Measurements from ENCODE around the gene HOXA11. TPM values are rescaled to one million over a fixed set of nuclear protein-coding genes. Genes with fewer than 3 reads are reported as not detected.
A peak's percentile ranks its signal among the peaks of the same experiment; 100 is the strongest.

HOXA11 gene

GRCh38 chr7:27133409-27134231 lies 51.4 kb downstream of the HOXA11 start:
- H3K4me3 ChIP-seq (ENCODE audit: low read length), result no peak overlapping the region
- no peaks in the 10 kb centered on the region for H3K27me3 ChIP-seq (ENCODE audit: control insufficient read depth, insufficient read depth, low read length)
- H3K4me2 ChIP-seq (ENCODE audit: low read length), result peak overlapping the region; percentile 63
- H3K9ac ChIP-seq (ENCODE audit: low read depth, low read length), result peak overlapping the region; percentile 28
- no peaks in the 10 kb centered on the region for H3K9me3 ChIP-seq (replicated peaks; ENCODE audit: low read length)
- H3K4me1 ChIP-seq (ENCODE audit: control insufficient read depth, insufficient read depth, low read length), result peaks cover 55% of the 10 kb centered on the region
- peaks cover 6% of the 10 kb centered on the region for H3K36me3 ChIP-seq (ENCODE audit: insufficient read depth, low read length)

DNA sequence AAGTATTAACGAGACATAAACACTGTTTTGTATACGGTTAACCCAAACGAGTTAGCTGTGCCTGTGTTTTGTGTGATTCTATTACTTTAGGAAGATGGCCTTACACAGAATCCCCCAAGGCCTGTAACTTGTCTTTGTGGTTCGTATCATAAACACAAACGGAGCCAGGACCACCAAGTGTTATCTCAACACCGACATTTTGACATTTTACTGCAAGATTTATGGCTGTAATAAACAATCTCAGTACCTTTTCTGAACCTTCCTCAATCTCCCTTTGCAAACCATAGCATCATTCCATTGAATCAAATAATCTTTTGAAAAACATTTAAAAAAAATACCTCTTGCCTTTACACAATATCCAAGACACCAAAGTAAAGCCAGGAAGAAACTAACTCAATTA lies 52.1 kb downstream of the HOXA11 start:
- no peak overlapping the region for H3K4me2 ChIP-seq (ENCODE audit: low read length)
- no peaks in the 10 kb centered on the region for H3K9me3 ChIP-seq (replicated peaks; ENCODE audit: low read length)
- no peak overlapping the region for H3K9ac ChIP-seq (ENCODE audit: low read depth, low read length)
- H3K36me3 ChIP-seq (ENCODE audit: insufficient read depth, low read length), result peaks cover 6% of the 10 kb centered on the region
- H3K27me3 ChIP-seq (ENCODE audit: control insufficient read depth, insufficient read depth, low read length), result no peaks in the 10 kb centered on the region
- H3K4me3 ChIP-seq (ENCODE audit: low read length), result no peak overlapping the region
- H3K4me1 ChIP-seq (ENCODE audit: control insufficient read depth, insufficient read depth, low read length), result peaks cover 55% of the 10 kb centered on the region

DNA sequence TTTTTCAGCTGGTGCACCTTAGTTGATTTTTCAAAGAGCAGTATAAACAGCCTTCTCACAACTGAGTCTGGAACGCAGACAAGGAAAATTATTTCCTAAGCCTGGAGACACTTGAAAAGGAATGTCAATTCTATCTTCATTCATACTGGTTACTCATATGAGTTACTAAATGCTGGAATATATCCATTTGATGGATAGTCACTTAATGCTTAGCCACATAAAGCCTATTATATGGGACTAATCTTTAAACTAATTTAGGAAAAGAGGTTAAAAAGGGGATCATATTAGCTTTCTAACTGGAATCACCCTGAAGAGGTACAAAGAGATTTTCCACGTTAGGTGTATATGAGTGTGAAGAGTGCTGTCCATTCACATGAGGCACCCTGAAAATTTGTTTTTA lies 52.8 kb downstream of the HOXA11 start:
- Histone ChIP-seq H3K9ac (ENCODE audit: low read depth, low read length) (no peak overlapping the region), H3K4me2 (ENCODE audit: low read length) (no peak overlapping the region), H3K4me1 (ENCODE audit: control insufficient read depth, insufficient read depth, low read length) (peaks cover 50% of the 10 kb centered on the region), H3K27me3 (ENCODE audit: control insufficient read depth, insufficient read depth, low read length) (no peaks in the 10 kb centered on the region), H3K4me3 (ENCODE audit: low read length) (no peak overlapping the region), H3K9me3 (replicated peaks; ENCODE audit: low read length) (no peaks in the 10 kb centered on the region), H3K36me3 (ENCODE audit: insufficient read depth, low read length) (peaks cover 6% of the 10 kb centered on the region)

DNA sequence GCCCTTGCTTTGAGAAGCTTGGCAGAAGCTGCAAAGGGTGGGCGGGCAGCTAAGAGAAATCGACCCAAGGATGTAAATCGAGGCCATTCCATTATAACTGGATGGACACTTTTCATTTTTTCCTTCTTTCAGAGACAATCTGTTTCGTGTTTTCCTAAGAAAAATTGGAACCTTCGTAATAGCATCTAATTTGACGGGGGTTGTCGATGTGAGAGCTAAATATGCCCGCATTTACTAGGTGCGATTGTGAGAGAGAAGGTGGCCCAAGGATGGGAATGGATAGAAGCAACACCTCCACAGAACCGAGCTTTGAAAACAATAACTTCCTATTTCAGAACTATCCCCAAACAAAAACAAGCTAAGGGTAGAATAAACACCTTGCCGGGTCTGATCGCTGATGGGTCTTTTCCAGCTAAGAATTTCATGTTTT lies 53.6 kb downstream of the HOXA11 start:
- H3K36me3 ChIP-seq (ENCODE audit: insufficient read depth, low read length), result peaks cover 6% of the 10 kb centered on the region

More for the DNA sequence above, 53.6 kb downstream of the HOXA11 start:
- Histone ChIP-seq H3K9ac (ENCODE audit: low read depth, low read length) (peak overlapping the region; percentile 93), H3K4me3 (ENCODE audit: low read length) (peak overlapping the region; percentile 91), H3K4me2 (ENCODE audit: low read length) (peak overlapping the region; percentile 95), H3K4me1 (ENCODE audit: control insufficient read depth, insufficient read depth, low read length) (peaks cover 42% of the 10 kb centered on the region), H3K9me3 (replicated peaks; ENCODE audit: low read length) (no peaks in the 10 kb centered on the region), H3K27me3 (ENCODE audit: control insufficient read depth, insufficient read depth, low read length) (no peaks in the 10 kb centered on the region)

Small RNA genes lying within 50 kb of the gene (small RNA-seq; reads per million reads assigned to genes)
- gene AC004080.5, result not detected
- not detected for gene RF02140
- not detected for gene RF02141

Data from skeletal muscle satellite cell (primary cell).